Transverse colon (tissue), 4 donors: Measurements from ENCODE around the gene CCDC102B. TPM values are rescaled to one million over a fixed set of nuclear protein-coding genes. Genes with fewer than 3 reads are reported as not detected.

ENCODE experiments used
- DNase-seq: peaks from one replicate; pipeline ENCODE4 v3.0.0-alpha.2; 2019
- H3K27ac ChIP-seq, 4 donors: fragments of 200-600 bp; sonication (generic); 2 replicates each; pipeline ENCODE4 v1.5.1; 2016 to 2018; ENCODE audit warnings: inconsistent platforms in 4 of 4
- H3K27me3 ChIP-seq: fragments of 200-600 bp; sonication (generic); 2 replicates; pipeline ENCODE4 v1.5.1; 2017; ENCODE audit warnings: inconsistent platforms
- H3K36me3 ChIP-seq, 4 donors: fragments of 200-600 bp; sonication (generic); 2 replicates each; pipeline ENCODE4 v1.5.1; 2017 to 2019; ENCODE audit warnings: inconsistent platforms in 4 of 4
- H3K4me1 ChIP-seq, 4 donors: fragments of 200-600 bp; sonication (generic); 2 replicates each; pipeline ENCODE4 v1.5.1; 2017 to 2020; ENCODE audit warnings: inconsistent platforms in 4 of 4
- H3K4me3 ChIP-seq, 4 donors: fragments of 200-600 bp; sonication (generic); 1 replicate in 1 of 4; 2 replicates in 3 of 4; pipeline versions ENCODE4 v1.5.1 to v1.6.1; 2017 to 2019; ENCODE audit warnings: inconsistent platforms in 4 of 4
- H3K9me3 ChIP-seq, 2 donors: fragments of 200-600 bp; sonication (generic); 2 replicates each; pipeline ENCODE4 v1.5.1; 2017 to 2019; ENCODE audit warnings: inconsistent platforms in 2 of 2
- EP300 ChIP-seq: sonication (generic); formaldehyde crosslinking; IDR thresholded peaks from one replicate; pipeline ENCODE4 v1.6.1; 2017; ENCODE audit warnings: antibody characterized with exemption, low read depth
- POLR2A ChIP-seq: fragments of 450-650 bp; IDR thresholded peaks from one replicate; pipeline ENCODE4 v1.6.1; 2016; ENCODE audit warnings: antibody characterized with exemption, mild to moderate bottlenecking, moderate library complexity
- POLR2AphosphoS5 ChIP-seq, 3 donors: sonication (generic); formaldehyde crosslinking; IDR thresholded peaks; one replicate each; pipeline ENCODE4 v1.6.1; 2016; ENCODE audit warnings: antibody characterized with exemption in 3 of 3
- WGBS, 2 donors: methylation state at CpG; one replicate each; pipeline ENCODE4 v1.1.5; 2018; ENCODE audit warnings: low coverage in 1 of 2; 5-methylcytosine and 5-hydroxymethylcytosine counted together
- in situ Hi-C, 4 donors: fragments of 200-750 bp; cut with MboI; loops; one replicate each; pipeline versions ENCODE4 v1.15.0 to v1.15.1; 2017; ENCODE audit warnings: low sequenced_read_pairs in 3 of 4, low pct_ligation_motif_present in 1 of 4, low pct_unique_long_range_greater_than_20kb in 1 of 4
- intact Hi-C: fragments of 100-400 bp; cut with DNase I; formaldehyde crosslinking; loops from one replicate; pipeline ENCODE4 v1.15.1; 2023; ENCODE audit warnings: low total_unique reads
- total RNA-seq, 4 donors: library from RNA; depleted of rRNA; stranded (reverse); fragments of >200 nt; gene quantifications; one replicate each; pipeline ENCODE4 v1.1.0, GENCODE V29; 2016
- TF ChIP-seq, protein P1 (sequence below), 5 experiments: fragments of 200-600 bp in 3 of 5; fragments of 450-650 bp in 2 of 5; sonication (generic) in 3 of 5; IDR thresholded peaks; 1 replicate in 2 of 5; 2 replicates in 3 of 5; pipeline ENCODE4 v1.5.1; 2016 to 2017; ENCODE audit warnings: antibody characterized with exemption in 5 of 5, inconsistent platforms in 3 of 5, mild to moderate bottlenecking in 2 of 5, moderate library complexity in 1 of 5

CCDC102B gene
- total RNA-seq, 4 donors from 2014 or later: 1.5 to 6.0 (median 4.6) TPM

DNA sequence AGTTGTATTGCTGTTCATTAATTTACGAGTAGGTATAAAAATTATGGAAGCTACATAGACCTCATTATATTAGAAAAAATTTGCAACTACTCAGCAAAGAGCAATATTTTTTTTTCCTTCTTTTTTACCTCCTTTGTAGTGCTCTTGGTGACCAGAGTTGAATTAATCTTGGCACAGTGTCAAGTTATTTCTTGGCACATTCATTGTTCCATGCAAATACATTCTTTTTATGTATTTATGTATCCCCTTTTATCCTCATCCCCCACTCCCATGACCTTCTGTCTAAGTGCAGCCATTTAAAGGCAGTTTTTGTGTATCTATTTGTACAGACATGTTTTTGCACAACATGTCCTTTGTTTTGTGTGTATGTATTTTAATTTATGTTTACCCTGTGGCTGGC lies 224.5 kb downstream of the CCDC102B start:
- no peak for TF ChIP-seq POLR2AphosphoS5 (IDR thresholded peaks at IDR 0.05)
- TF ChIP-seq, protein P1, sequence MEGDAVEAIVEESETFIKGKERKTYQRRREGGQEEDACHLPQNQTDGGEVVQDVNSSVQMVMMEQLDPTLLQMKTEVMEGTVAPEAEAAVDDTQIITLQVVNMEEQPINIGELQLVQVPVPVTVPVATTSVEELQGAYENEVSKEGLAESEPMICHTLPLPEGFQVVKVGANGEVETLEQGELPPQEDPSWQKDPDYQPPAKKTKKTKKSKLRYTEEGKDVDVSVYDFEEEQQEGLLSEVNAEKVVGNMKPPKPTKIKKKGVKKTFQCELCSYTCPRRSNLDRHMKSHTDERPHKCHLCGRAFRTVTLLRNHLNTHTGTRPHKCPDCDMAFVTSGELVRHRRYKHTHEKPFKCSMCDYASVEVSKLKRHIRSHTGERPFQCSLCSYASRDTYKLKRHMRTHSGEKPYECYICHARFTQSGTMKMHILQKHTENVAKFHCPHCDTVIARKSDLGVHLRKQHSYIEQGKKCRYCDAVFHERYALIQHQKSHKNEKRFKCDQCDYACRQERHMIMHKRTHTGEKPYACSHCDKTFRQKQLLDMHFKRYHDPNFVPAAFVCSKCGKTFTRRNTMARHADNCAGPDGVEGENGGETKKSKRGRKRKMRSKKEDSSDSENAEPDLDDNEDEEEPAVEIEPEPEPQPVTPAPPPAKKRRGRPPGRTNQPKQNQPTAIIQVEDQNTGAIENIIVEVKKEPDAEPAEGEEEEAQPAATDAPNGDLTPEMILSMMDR (IDR thresholded peaks at IDR 0.05): no peak
- TF ChIP-seq POLR2A: no peak
- TF ChIP-seq EP300: no peak
- no peak for DNase-seq
- no peaks in the 10 kb centered on the region for H3K4me1 ChIP-seq
- in situ Hi-C loops: no loop called here
- H3K27me3 ChIP-seq: no peaks in the 10 kb centered on the region
- no peak overlapping the region for H3K4me3 ChIP-seq
- H3K27ac ChIP-seq: no peak overlapping the region
- H3K36me3 ChIP-seq: no peaks in the 10 kb centered on the region
- H3K9me3 ChIP-seq: no peaks in the 10 kb centered on the region
- intact Hi-C loops: no loop called here
- 78 to 79% methylated on average over 1 of the region's 1 CpG for WGBS, 2 donors

DNA sequence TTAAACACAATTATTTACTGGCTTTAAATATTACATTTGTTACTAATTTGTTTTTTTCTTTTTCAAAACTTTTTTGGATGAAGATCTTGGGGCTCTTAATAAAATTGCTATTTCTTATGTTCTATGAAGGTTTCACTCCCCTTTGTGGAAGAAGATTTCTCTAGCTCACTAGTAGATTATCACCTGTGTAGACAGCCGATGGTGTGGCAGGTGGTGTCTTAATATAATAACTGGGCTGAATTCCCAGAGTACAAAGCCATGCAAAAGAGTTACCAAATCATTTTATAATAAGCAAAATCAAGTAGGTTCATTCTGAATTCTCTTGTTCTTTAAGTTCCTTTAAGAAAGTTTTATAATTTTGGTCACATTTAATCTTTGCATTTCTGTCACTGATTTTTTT lies 233.7 kb downstream of the CCDC102B start:
- no peaks in the 10 kb centered on the region for H3K4me1 ChIP-seq
- in situ Hi-C loops: no loop called here
- WGBS, 2 donors: 73 to 76% methylated on average over 1 of the region's 1 CpG
- no peaks in the 10 kb centered on the region for H3K27me3 ChIP-seq
- H3K36me3 ChIP-seq: no peaks in the 10 kb centered on the region
- H3K27ac ChIP-seq: no peak overlapping the region
- no peak for TF ChIP-seq EP300
- no peak for TF ChIP-seq POLR2AphosphoS5 (IDR thresholded peaks at IDR 0.05)
- TF ChIP-seq POLR2A: no peak
- TF ChIP-seq, protein P1 (IDR thresholded peaks at IDR 0.05): no peak
- H3K4me3 ChIP-seq: no peak overlapping the region
- no peaks in the 10 kb centered on the region for H3K9me3 ChIP-seq
- DNase-seq: no peak
- intact Hi-C loops: no loop called here

DNA sequence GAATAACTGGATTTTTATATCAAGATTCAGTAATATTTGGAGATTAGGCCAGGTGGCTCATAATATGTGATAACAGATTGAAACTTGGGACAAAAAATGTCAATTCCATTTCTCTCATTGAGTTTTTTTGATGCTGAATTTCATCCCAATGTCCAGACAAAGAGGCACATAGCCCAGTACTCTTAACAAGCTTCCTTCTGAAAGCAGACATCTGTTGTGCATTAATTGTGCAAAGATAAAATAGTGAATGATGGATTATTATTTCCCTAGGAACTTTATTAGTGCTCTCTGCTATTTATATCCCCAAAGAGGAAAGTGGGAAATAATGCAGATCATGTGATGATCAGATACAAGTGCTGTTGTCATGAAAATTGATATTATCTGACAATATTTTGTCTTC lies 234.1 kb downstream of the CCDC102B start:
- in situ Hi-C loops: no loop called here
- no peak overlapping the region for H3K27ac ChIP-seq
- TF ChIP-seq POLR2A: no peak
- TF ChIP-seq, protein P1 (IDR thresholded peaks at IDR 0.05): no peak
- no peak for TF ChIP-seq POLR2AphosphoS5 (IDR thresholded peaks at IDR 0.05)
- no peak for TF ChIP-seq EP300

DNA sequence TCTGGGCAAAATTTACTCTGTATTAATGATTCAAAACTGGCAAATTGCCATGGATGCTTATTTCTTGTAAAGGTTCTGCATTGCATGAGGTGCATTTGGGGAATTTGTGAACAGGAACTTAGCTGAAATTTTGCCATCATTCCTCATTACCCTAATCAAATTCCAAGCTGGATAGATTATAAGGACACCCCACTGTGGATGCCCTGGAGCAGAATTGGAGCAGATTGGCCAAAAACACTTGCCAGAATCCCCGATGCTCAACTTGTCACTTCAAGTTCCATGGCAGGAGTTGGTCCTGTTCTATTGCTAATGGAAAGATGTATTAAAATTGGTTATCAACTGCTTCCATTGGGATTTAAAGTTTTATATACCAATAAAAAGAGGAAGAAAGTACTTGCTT lies 237.9 kb downstream of the CCDC102B start:
- TF ChIP-seq, protein P1 (IDR thresholded peaks at IDR 0.05): no peak
- no peak for TF ChIP-seq POLR2AphosphoS5 (IDR thresholded peaks at IDR 0.05)
- TF ChIP-seq EP300: no peak
- TF ChIP-seq POLR2A: no peak
- no peak for DNase-seq
- H3K27me3 ChIP-seq: no peaks in the 10 kb centered on the region
- no peak overlapping the region for H3K4me3 ChIP-seq
- intact Hi-C loops: no loop called here
- H3K4me1 ChIP-seq: no peaks in the 10 kb centered on the region
- no peaks in the 10 kb centered on the region for H3K9me3 ChIP-seq
- H3K36me3 ChIP-seq: no peaks in the 10 kb centered on the region
- in situ Hi-C loops: no loop called here
- 82 to 92% methylated on average over 1 of the region's 1 CpG for WGBS, 2 donors
- H3K27ac ChIP-seq: no peak overlapping the region

More for the DNA sequence above, 234.1 kb downstream of the CCDC102B start:
- intact Hi-C loops: no loop called here
- Histone ChIP-seq H3K4me3 (no peak overlapping the region), H3K36me3 (no peaks in the 10 kb centered on the region), H3K4me1 (no peaks in the 10 kb centered on the region), H3K9me3 (no peaks in the 10 kb centered on the region), H3K27me3 (no peaks in the 10 kb centered on the region)
- DNase-seq: no peak
